GM12878 (cell line): ENCODE measurements around the gene IFI30. TPM values are rescaled to one million over a fixed set of nuclear protein-coding genes. Genes with fewer than 3 reads are reported as not detected.
"Not testable (repeated sequence)": the region's sequence is repeated elsewhere in the genome, so short reads cannot be mapped to it uniquely, and the experiment has no call there.

Experiments
- ATAC-seq: fragments of 200-7000 bp; cut with Tn5 transposase; 3 replicates; pipeline ENCODE4 v1.9.1; 2020; ENCODE audit warnings: mild to moderate bottlenecking, moderate library complexity
- BruUV-seq: library from RNA; stranded (reverse); fragments of 400-500 nt; replicated peaks from 2 replicates; lab custom pipeline; 2021; lab: Mats Ljungman, UMichigan
- CTCF ChIA-PET: fragments of 300-600 bp; sonication (Branson Sonifier 250); formaldehyde crosslinking; extraction: SDS; loops from one replicate; lab custom pipeline; 2021; ENCODE audit warnings: inconsistent platforms; lab: Yijun Ruan, JAX
- POLR2A ChIA-PET: fragments of 350-600 bp; formaldehyde crosslinking; extraction: SDS; loops from one replicate; lab custom pipeline; 2021; ENCODE audit warnings: inconsistent platforms; lab: Charles Lee
- RAD21 ChIA-PET: fragments of 300-600 bp; sonication (Branson Sonifier 250); formaldehyde crosslinking; loops from one replicate; lab custom pipeline; 2023; ENCODE audit warnings: antibody characterized with exemption; ENCODE audit not compliant: unreplicated experiment; lab: Charles Lee
- SMC1A ChIA-PET: fragments of 300-600 bp; sonication (Branson Sonifier 250); formaldehyde crosslinking; loops from one replicate; lab custom pipeline; 2023; ENCODE audit not compliant: unreplicated experiment, uncharacterized antibody; lab: Charles Lee
- DNase-seq: peaks from one replicate; pipeline ENCODE4 v3.0.0-alpha.2; 2011; ENCODE audit warnings: low read depth, low spot score
- FAIRE-seq: peaks from 3 replicates; lab custom pipeline; 2011; peaks lifted over from hg19 to GRCh38; lab: Jason Lieb, UNC
- H2AFZ ChIP-seq: 2 replicates; pipeline ENCODE4 v1.6.0; 2011; ENCODE audit warnings: low read depth, low read length, control low read depth; ENCODE audit not compliant: control insufficient read depth
- H3K27ac ChIP-seq: 2 replicates; pipeline ENCODE4 v1.5.1; 2011; ENCODE audit warnings: control low read depth; ENCODE audit not compliant: control insufficient read depth, insufficient read depth
- H3K27me3 ChIP-seq, 2 experiments: replicated peaks in 1 of 2; 2 replicates each; pipeline versions ENCODE4 v1.6.0 to v1.6.1; 2011; ENCODE audit warnings: low read length in 1 of 2; ENCODE audit not compliant: control insufficient read depth in 2 of 2, insufficient read depth in 2 of 2
- H3K36me3 ChIP-seq, 2 experiments: 2 replicates each; pipeline ENCODE4 v1.5.1; 2011; ENCODE audit warnings: low read length in 1 of 2; ENCODE audit not compliant: control insufficient read depth in 2 of 2, insufficient read depth in 2 of 2
- H3K4me1 ChIP-seq: 2 replicates; pipeline ENCODE4 v1.6.1; 2011; ENCODE audit warnings: mild to moderate bottlenecking, low read length, moderate library complexity, mixed read lengths; ENCODE audit not compliant: control insufficient read depth, insufficient read depth
- H3K4me2 ChIP-seq: 2 replicates; pipeline ENCODE4 v1.6.0; 2011; ENCODE audit warnings: control low read depth; ENCODE audit not compliant: control insufficient read depth, insufficient read depth
- H3K4me3 ChIP-seq: fragments of 200-600 bp; sonication (generic); 2 replicates; pipeline ENCODE4 v1.5.1; 2016
- H3K79me2 ChIP-seq: 2 replicates; pipeline ENCODE4 v1.6.0; 2011; ENCODE audit warnings: low read length; ENCODE audit not compliant: control insufficient read depth, insufficient read depth
- H3K9ac ChIP-seq: 2 replicates; pipeline ENCODE4 v1.8.0; 2011; ENCODE audit warnings: low read length, control low read depth, mixed read lengths; ENCODE audit not compliant: control insufficient read depth, insufficient read depth
- H3K9me3 ChIP-seq: replicated peaks from 3 replicates; pipeline ENCODE4 v1.5.1; 2011; ENCODE audit warnings: mild to moderate bottlenecking, low read length; ENCODE audit not compliant: control insufficient read depth, insufficient read depth
- H4K20me1 ChIP-seq: 2 replicates; pipeline ENCODE4 v1.6.0; 2011; ENCODE audit not compliant: control insufficient read depth, insufficient read depth
- BCL11A ChIP-seq: IDR thresholded peaks from 2 replicates; pipeline ENCODE4 v1.6.1; 2011; ENCODE audit warnings: low read depth, low read length
- KLF5 ChIP-seq: fragments of 450-650 bp; IDR thresholded peaks from 2 replicates; pipeline ENCODE4 v1.6.1; 2014; ENCODE audit warnings: mild to moderate bottlenecking; ENCODE audit not compliant: partially characterized antibody
- MTA2 ChIP-seq: fragments of 450-650 bp; IDR thresholded peaks from 2 replicates; pipeline ENCODE4 v1.6.1; 2016; ENCODE audit warnings: low read depth, mild to moderate bottlenecking, moderate library complexity
- NBN ChIP-seq: fragments of 450-650 bp; IDR thresholded peaks from 2 replicates; pipeline ENCODE4 v1.6.1; 2016
- NFIC ChIP-seq: IDR thresholded peaks from 2 replicates; pipeline ENCODE4 v1.6.1; 2012; ENCODE audit warnings: low read depth, mild to moderate bottlenecking, inconsistent platforms, low read length, moderate library complexity
- PML ChIP-seq: IDR thresholded peaks from 2 replicates; pipeline ENCODE4 v1.6.1; 2012; ENCODE audit warnings: low read length, inconsistent platforms
- SMAD1 ChIP-seq: fragments of 450-650 bp; IDR thresholded peaks from 2 replicates; pipeline ENCODE4 v1.6.1; 2018; ENCODE audit warnings: mild to moderate bottlenecking, low read depth; ENCODE audit not compliant: partially characterized antibody
- SMAD5 ChIP-seq: IDR thresholded peaks from 2 replicates; pipeline ENCODE4 v1.6.1; 2016; ENCODE audit warnings: antibody characterized with exemption, low read depth
- SPI1 ChIP-seq: IDR thresholded peaks from 2 replicates; pipeline ENCODE4 v1.6.1; 2011; ENCODE audit warnings: low read depth, mild to moderate bottlenecking, low read length, moderate library complexity, borderline replicate concordance; ENCODE audit not compliant: insufficient read depth
- TCF7 ChIP-seq: IDR thresholded peaks from 2 replicates; pipeline ENCODE4 v1.6.1; 2014; ENCODE audit warnings: antibody characterized with exemption, borderline replicate concordance
- WGBS: methylation state at CpG from one replicate; pipeline ENCODE4 v1.1.6; 2016; ENCODE audit warnings: low lambda C conversion rate; ENCODE audit not compliant: insufficient replicate concordance, insufficient coverage; ENCODE audit errors: missing lambda C conversion rate; 5-methylcytosine and 5-hydroxymethylcytosine counted together
- in situ Hi-C: fragments of 300-500 bp; cut with MboI; formaldehyde crosslinking; loops from 9 replicates; pipeline ENCODE4 v1.14.3; 2018; ENCODE audit warnings: mixed read lengths
- intact Hi-C: fragments of 100-400 bp; cut with micrococcal nuclease; formaldehyde crosslinking; loops from one replicate; pipeline ENCODE4 v1.14.2; 2022; ENCODE audit not compliant: unreplicated experiment
- polyA plus RNA-seq, 11 experiments: library from polyadenylated mRNA; depleted of rRNA in 4 of 11; unstranded in 6 of 11; stranded (reverse) in 5 of 11; fragments of >200 nt; fragmentation: Nextera tagmentation in 4 of 11; fragmentation: Illumina TruSeq in 1 of 11; extraction: Ambion mirVana in 4 of 11; extraction: Trizol in 1 of 11; gene quantifications; 1 replicate in 1 of 11; 2 replicates in 10 of 11; pipeline versions ENCODE4 v1.2.1 to v1.2.3, GENCODE V29; 2011 to 2016; ENCODE audit warnings: inconsistent platforms in 2 of 11, missing spikeins in 2 of 11, low read depth in 1 of 11
- total RNA-seq, 4 experiments: library from RNA; depleted of rRNA in 3 of 4; stranded (reverse); fragments of >200 nt in 3 of 4; fragmentation: Illumina TruSeq in 1 of 4; extraction: Trizol in 1 of 4; gene quantifications; 2 replicates each; pipeline versions ENCODE4 v1.2.1 to v1.2.3, GENCODE V29; 2013 to 2021

The IFI30 gene
- total and polyA plus RNA-seq, 10 of the 15 experiments (the other 5 are each of a cell fraction or from before 2014, with no cell fraction given): 221 to 1,112 (median 451) TPM

- Histone ChIP-seq H4K20me1 (no peaks in the 10 kb centered on the region), H3K4me1 (peaks cover 13% of the 10 kb centered on the region), H3K9me3 (no peaks in the 10 kb centered on the region), H3K4me2 (no peak overlapping the region), H2AFZ (no peak overlapping the region), H3K4me3 (no peak overlapping the region), H3K9ac (no peak overlapping the region), H3K36me3 (peaks cover 6% of the 10 kb centered on the region in 2 experiments; a peak in 3 of 4 replicates), H3K79me2 (peaks cover 9% of the 10 kb centered on the region), H3K27ac (no peak overlapping the region), H3K27me3 (no peaks in the 10 kb centered on the region)
- RAD21 ChIA-PET: interaction anchor here (0.9 kb wide), 1 partner anchor 170 kb away, joined by 3 read pairs; no protein-coding TSS in a partner anchor
- no peak for TF ChIP-seq SPI1
- TF ChIP-seq TCF7: no peak
- TF ChIP-seq BCL11A: no peak
- no peak for TF ChIP-seq KLF5
- no peak for TF ChIP-seq SMAD5
- no peak for TF ChIP-seq SMAD1
- no peak for TF ChIP-seq MTA2
- TF ChIP-seq NFIC: no peak
- no peak for TF ChIP-seq NBN
- no peak for TF ChIP-seq PML
- SMC1A ChIA-PET: no interaction called here
- in situ Hi-C loops: no loop called here
- no peak for FAIRE-seq
- no TSS peak for BruUV-seq
- no peak for ATAC-seq
- WGBS: 79% methylated on average over 4 of the region's 4 CpGs
- no peak for DNase-seq
- POLR2A ChIA-PET: interaction anchor here (0.6 kb wide), 2 partner anchors 94 to 749 kb away, joined by 3 to 4 read pairs; no protein-coding TSS in a partner anchor
- CTCF ChIA-PET: interaction anchor here (0.6 to 1.5 kb wide), 4 partner anchors 10 to 121 kb away, joined by 3 to 8 read pairs (median 3); no protein-coding TSS in a partner anchor
- intact Hi-C loops: no loop called here
Observed at GRCh38 chr19:18158467-18158866, 15.1 kb upstream of the IFI30 start.

- SMC1A ChIA-PET, H3K9me3 ChIP-seq, ATAC-seq, H3K9ac ChIP-seq, DNase-seq, RAD21 ChIA-PET, H2AFZ ChIP-seq, in situ Hi-C loops, H3K27me3 ChIP-seq, H3K4me1 ChIP-seq, H3K36me3 ChIP-seq, H3K79me2 ChIP-seq, H4K20me1 ChIP-seq, H3K27ac ChIP-seq, H3K4me3 ChIP-seq, H3K4me2 ChIP-seq, intact Hi-C loops, FAIRE-seq, BruUV-seq: not testable (repeated sequence)
- WGBS: 83% methylated on average over 6 of the region's 6 CpGs
- POLR2A ChIA-PET: interaction anchor here (0.6 kb wide), 2 partner anchors 95 to 750 kb away, joined by 3 to 4 read pairs; no protein-coding TSS in a partner anchor
- CTCF ChIA-PET: interaction anchor here (0.7 to 3.2 kb wide), 3 partner anchors 93 to 162 kb away, joined by 3 to 11 read pairs (median 3); no protein-coding TSS in a partner anchor
Observed at GRCh38 chr19:18159059-18159616, 14.5 kb upstream of the IFI30 start.
